HCT116 (cell line): ENCODE measurements around the gene GNPTAB.

ENCODE experiments used
- CTCF ChIP-seq, 3 experiments: fragments of 200-600 bp in 1 of 3; sonication (generic) in 1 of 3; IDR thresholded peaks in 2 of 3; conservative IDR thresholded peaks in 1 of 3; 2 replicates each; pipeline ENCODE4 v1.5.1; 2012 to 2017; ENCODE audit warnings: low read depth in 2 of 3, low read length in 2 of 3, antibody characterized with exemption in 1 of 3, borderline replicate concordance in 1 of 3, control low read depth in 1 of 3, mild to moderate bottlenecking in 1 of 3, mixed read lengths in 1 of 3, mixed run types in 1 of 3, moderate library complexity in 1 of 3; ENCODE audit not compliant: insufficient read depth in 1 of 3
- EZH2phosphoT487 ChIP-seq: fragments of 200-600 bp; IDR thresholded peaks from 2 replicates; pipeline ENCODE4 v1.6.1; 2018; ENCODE audit warnings: antibody characterized with exemption, borderline replicate concordance
- POLR2A ChIP-seq: IDR thresholded peaks from 2 replicates; pipeline ENCODE4 v1.7.0; 2011; ENCODE audit warnings: borderline replicate concordance; ENCODE audit not compliant: insufficient read depth, insufficient read length; ENCODE audit errors: extremely low read depth
- RAD21 ChIP-seq: IDR thresholded peaks from 2 replicates; pipeline ENCODE4 v1.6.1; 2012; ENCODE audit warnings: low read depth, mild to moderate bottlenecking
- REST ChIP-seq: IDR thresholded peaks from 2 replicates; pipeline ENCODE4 v1.6.1; 2012; ENCODE audit warnings: low read depth
- SIN3A ChIP-seq: IDR thresholded peaks from 2 replicates; pipeline ENCODE4 v1.6.1; 2012; ENCODE audit warnings: low read depth
- SP1 ChIP-seq: IDR thresholded peaks from 2 replicates; pipeline ENCODE4 v1.6.1; 2012; ENCODE audit warnings: low read depth
- YY1 ChIP-seq: IDR thresholded peaks from 2 replicates; pipeline ENCODE4 v1.6.1; 2011; ENCODE audit warnings: low read length, low read depth, moderate library complexity, mild to moderate bottlenecking; ENCODE audit not compliant: insufficient replicate concordance; ENCODE audit errors: extremely low read depth
- ZFX ChIP-seq: fragments of 450-650 bp; IDR thresholded peaks from 2 replicates; pipeline ENCODE4 v1.6.1; 2017

- TF ChIP-seq SIN3A (no peak), CTCF (IDR thresholded peaks at IDR 0.05 in 2 of 3, conservative IDR thresholded peaks at IDR 0.05 in 1 of 3; ENCODE audit: borderline replicate concordance in 1 of 3, insufficient read depth in 1 of 3, low read depth in 2 of 3, low read length in 2 of 3) (no peak), REST (no peak), SP1 (no peak), ZFX (no peak), POLR2A (no peak), YY1 (no peak), EZH2phosphoT487 (no peak), RAD21 (no peak)
Measured at GRCh38 chr12:101768781-101769180, 62.0 kb downstream of the GNPTAB start.
